Measurements from ENCODE around the gene REPS2.

GRCh38 chrX:17030092-17030491 lies 83.6 kb downstream of the REPS2 start:
- TF ChIP-seq CTCF (conservative IDR thresholded peaks at IDR 0.05; ENCODE audit: low read depth, low read length) (no peak), EZH2 (IDR thresholded peaks at IDR 0.05; ENCODE audit: borderline replicate concordance, low read depth, low read length, poor library complexity, severe bottlenecking) (no peak)

Measured in A673 (cell line).